GM12878 (cell line): ENCODE results near the gene HOTAIR. TPM values are rescaled to one million over a fixed set of nuclear protein-coding genes. Genes with fewer than 3 reads are reported as not detected.

ENCODE experiments used
- ATAC-seq: fragments of 200-7000 bp; cut with Tn5 transposase; 3 replicates; pipeline ENCODE4 v1.9.1; 2020; ENCODE audit warnings: mild to moderate bottlenecking, moderate library complexity
- BruUV-seq: library from RNA; stranded (reverse); fragments of 400-500 nt; replicated peaks from 2 replicates; lab custom pipeline; 2021; lab: Mats Ljungman, UMichigan
- CTCF ChIA-PET: fragments of 300-600 bp; sonication (Branson Sonifier 250); formaldehyde crosslinking; extraction: SDS; loops from one replicate; lab custom pipeline; 2021; ENCODE audit warnings: inconsistent platforms; lab: Yijun Ruan, JAX
- POLR2A ChIA-PET: fragments of 350-600 bp; formaldehyde crosslinking; extraction: SDS; loops from one replicate; lab custom pipeline; 2021; ENCODE audit warnings: inconsistent platforms; lab: Charles Lee
- RAD21 ChIA-PET: fragments of 300-600 bp; sonication (Branson Sonifier 250); formaldehyde crosslinking; loops from one replicate; lab custom pipeline; 2023; ENCODE audit warnings: antibody characterized with exemption; ENCODE audit not compliant: unreplicated experiment; lab: Charles Lee
- SMC1A ChIA-PET: fragments of 300-600 bp; sonication (Branson Sonifier 250); formaldehyde crosslinking; loops from one replicate; lab custom pipeline; 2023; ENCODE audit not compliant: unreplicated experiment, uncharacterized antibody; lab: Charles Lee
- DNase-seq: peaks from one replicate; pipeline ENCODE4 v3.0.0-alpha.2; 2011; ENCODE audit warnings: low read depth, low spot score
- FAIRE-seq: peaks from 3 replicates; lab custom pipeline; 2011; peaks lifted over from hg19 to GRCh38; lab: Jason Lieb, UNC
- H2AFZ ChIP-seq: 2 replicates; pipeline ENCODE4 v1.6.0; 2011; ENCODE audit warnings: low read depth, low read length, control low read depth; ENCODE audit not compliant: control insufficient read depth
- H3K27ac ChIP-seq: 2 replicates; pipeline ENCODE4 v1.5.1; 2011; ENCODE audit warnings: control low read depth; ENCODE audit not compliant: control insufficient read depth, insufficient read depth
- H3K27me3 ChIP-seq, 2 experiments: replicated peaks in 1 of 2; 2 replicates each; pipeline versions ENCODE4 v1.6.0 to v1.6.1; 2011; ENCODE audit warnings: low read length in 1 of 2; ENCODE audit not compliant: control insufficient read depth in 2 of 2, insufficient read depth in 2 of 2
- H3K36me3 ChIP-seq, 2 experiments: 2 replicates each; pipeline ENCODE4 v1.5.1; 2011; ENCODE audit warnings: low read length in 1 of 2; ENCODE audit not compliant: control insufficient read depth in 2 of 2, insufficient read depth in 2 of 2
- H3K4me1 ChIP-seq: 2 replicates; pipeline ENCODE4 v1.6.1; 2011; ENCODE audit warnings: mild to moderate bottlenecking, low read length, moderate library complexity, mixed read lengths; ENCODE audit not compliant: control insufficient read depth, insufficient read depth
- H3K4me2 ChIP-seq: 2 replicates; pipeline ENCODE4 v1.6.0; 2011; ENCODE audit warnings: control low read depth; ENCODE audit not compliant: control insufficient read depth, insufficient read depth
- H3K4me3 ChIP-seq: fragments of 200-600 bp; sonication (generic); 2 replicates; pipeline ENCODE4 v1.5.1; 2016
- H3K79me2 ChIP-seq: 2 replicates; pipeline ENCODE4 v1.6.0; 2011; ENCODE audit warnings: low read length; ENCODE audit not compliant: control insufficient read depth, insufficient read depth
- H3K9ac ChIP-seq: 2 replicates; pipeline ENCODE4 v1.8.0; 2011; ENCODE audit warnings: low read length, control low read depth, mixed read lengths; ENCODE audit not compliant: control insufficient read depth, insufficient read depth
- H3K9me3 ChIP-seq: replicated peaks from 3 replicates; pipeline ENCODE4 v1.5.1; 2011; ENCODE audit warnings: mild to moderate bottlenecking, low read length; ENCODE audit not compliant: control insufficient read depth, insufficient read depth
- H4K20me1 ChIP-seq: 2 replicates; pipeline ENCODE4 v1.6.0; 2011; ENCODE audit not compliant: control insufficient read depth, insufficient read depth
- CTCF ChIP-seq, 3 experiments: IDR thresholded peaks in 2 of 3; conservative IDR thresholded peaks in 1 of 3; 2 replicates each; pipeline ENCODE4 v1.5.1; 2011; ENCODE audit warnings: low read depth in 3 of 3, low read length in 3 of 3, mild to moderate bottlenecking in 3 of 3, control low read depth in 2 of 3, moderate library complexity in 2 of 3, inconsistent platforms in 1 of 3, mixed read lengths in 1 of 3; ENCODE audit not compliant: control insufficient read depth in 2 of 3, insufficient read depth in 1 of 3; ENCODE audit errors: extremely low read depth in 1 of 3
- EZH2 ChIP-seq: IDR thresholded peaks from 2 replicates; pipeline ENCODE4 v1.6.1; 2012; ENCODE audit warnings: low read depth, mild to moderate bottlenecking, control low read depth, inconsistent platforms, low read length, borderline replicate concordance; ENCODE audit not compliant: control insufficient read depth
- KDM1A ChIP-seq: fragments of 200-600 bp; sonication (generic); IDR thresholded peaks from 2 replicates; pipeline ENCODE4 v1.6.1; 2016; ENCODE audit warnings: borderline replicate concordance
- SPI1 ChIP-seq: IDR thresholded peaks from 2 replicates; pipeline ENCODE4 v1.6.1; 2011; ENCODE audit warnings: low read depth, mild to moderate bottlenecking, low read length, moderate library complexity, borderline replicate concordance; ENCODE audit not compliant: insufficient read depth
- YY1 ChIP-seq: IDR thresholded peaks from 2 replicates; pipeline ENCODE4 v1.6.1; 2011; ENCODE audit warnings: low read depth, mild to moderate bottlenecking, low read length
- WGBS: methylation state at CpG from one replicate; pipeline ENCODE4 v1.1.6; 2016; ENCODE audit warnings: low lambda C conversion rate; ENCODE audit not compliant: insufficient replicate concordance, insufficient coverage; ENCODE audit errors: missing lambda C conversion rate; 5-methylcytosine and 5-hydroxymethylcytosine counted together
- in situ Hi-C: fragments of 300-500 bp; cut with MboI; formaldehyde crosslinking; loops from 9 replicates; pipeline ENCODE4 v1.14.3; 2018; ENCODE audit warnings: mixed read lengths
- intact Hi-C: fragments of 100-400 bp; cut with micrococcal nuclease; formaldehyde crosslinking; loops from one replicate; pipeline ENCODE4 v1.14.2; 2022; ENCODE audit not compliant: unreplicated experiment
- polyA plus RNA-seq, 11 experiments: library from polyadenylated mRNA; depleted of rRNA in 4 of 11; unstranded in 6 of 11; stranded (reverse) in 5 of 11; fragments of >200 nt; fragmentation: Nextera tagmentation in 4 of 11; fragmentation: Illumina TruSeq in 1 of 11; extraction: Ambion mirVana in 4 of 11; extraction: Trizol in 1 of 11; gene quantifications; 1 replicate in 1 of 11; 2 replicates in 10 of 11; pipeline versions ENCODE4 v1.2.1 to v1.2.3, GENCODE V29; 2011 to 2016; ENCODE audit warnings: inconsistent platforms in 2 of 11, missing spikeins in 2 of 11, low read depth in 1 of 11
- total RNA-seq, 4 experiments: library from RNA; depleted of rRNA in 3 of 4; stranded (reverse); fragments of >200 nt in 3 of 4; fragmentation: Illumina TruSeq in 1 of 4; extraction: Trizol in 1 of 4; gene quantifications; 2 replicates each; pipeline versions ENCODE4 v1.2.1 to v1.2.3, GENCODE V29; 2013 to 2021

HOTAIR gene
- total and polyA plus RNA-seq, 10 of the 15 experiments (the other 5 are each of a cell fraction or from before 2014, with no cell fraction given), result not detected

DNA sequence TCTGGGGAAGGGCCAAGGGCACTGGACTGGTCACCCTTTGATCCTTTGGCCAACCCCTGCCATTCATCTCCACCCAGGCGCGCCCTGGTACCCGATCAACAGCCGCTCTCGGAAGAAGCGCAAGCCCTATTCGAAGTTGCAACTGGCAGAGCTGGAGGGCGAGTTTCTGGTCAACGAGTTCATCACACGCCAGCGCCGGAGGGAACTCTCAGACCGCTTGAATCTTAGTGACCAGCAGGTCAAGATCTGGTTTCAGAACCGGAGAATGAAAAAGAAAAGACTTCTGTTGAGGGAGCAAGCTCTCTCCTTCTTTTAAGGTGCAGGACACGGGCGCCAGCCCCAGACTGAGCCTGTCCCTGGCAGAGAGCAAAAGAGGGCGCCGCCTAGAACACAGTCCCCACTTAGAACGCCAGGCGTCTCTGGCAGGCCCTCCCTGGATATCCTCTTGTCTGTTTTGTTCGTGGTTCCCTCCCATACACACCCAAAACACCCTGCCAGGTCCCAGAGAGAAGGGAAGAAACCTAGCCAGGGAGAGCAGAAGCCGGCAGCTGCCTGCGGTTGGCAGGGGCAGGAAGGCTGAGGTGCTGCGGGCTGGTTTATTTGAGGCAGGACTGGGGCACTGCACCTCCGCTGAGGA lies 18.4 kb downstream of the HOTAIR start:
- Histone ChIP-seq H3K4me1 (no peaks in the 10 kb centered on the region), H3K27ac (no peak overlapping the region), H3K36me3 (no peaks in the 10 kb centered on the region), H3K79me2 (no peaks in the 10 kb centered on the region), H3K27me3 (peaks cover 42 to 62% of the 10 kb centered on the region in 2 experiments), H3K9ac (no peak overlapping the region), H4K20me1 (no peaks in the 10 kb centered on the region), H3K4me3 (no peak overlapping the region), H2AFZ (no peak overlapping the region), H3K9me3 (no peaks in the 10 kb centered on the region), H3K4me2 (no peak overlapping the region)
- no TSS peak for BruUV-seq
- FAIRE-seq (no peak), ATAC-seq (peak; percentile 48), DNase-seq (no peak)
- TF ChIP-seq EZH2 (0 out of 2 replicates have a peak, but pooled peaks have one; percentile 15), SPI1 (no peak), YY1 (no peak), KDM1A (no peak), CTCF (IDR thresholded peaks at IDR 0.05 in 2 of 3, conservative IDR thresholded peaks at IDR 0.05 in 1 of 3; ENCODE audit: control insufficient read depth in 2 of 3, extremely low read depth in 1 of 3, insufficient read depth in 1 of 3, low read depth in 3 of 3, low read length in 3 of 3) (0 out of 6 replicates have a peak, but pooled peaks of 1 of the 3 experiments have one; percentile 3)
- in situ Hi-C loops (no loop called here), intact Hi-C loops (no loop called here)
- WGBS, result 33% methylated on average over 25 of the region's 25 CpGs
- POLR2A ChIA-PET, result no interaction called here
- CTCF ChIA-PET, result no interaction called here
- SMC1A ChIA-PET, result no interaction called here
- RAD21 ChIA-PET, result no interaction called here
